T47D (cell line): ENCODE measurements around the gene HLF.
A peak's percentile ranks its signal among the peaks of the same experiment; 100 is the strongest.
"Not testable (repeated sequence)": the region's sequence is repeated elsewhere in the genome, so short reads cannot be mapped to it uniquely, and the experiment has no call there.

Experiments used
- DNase-seq, 2 experiments: peaks; one replicate each; pipeline versions ENCODE4 v3.0.0 to v3.0.0-alpha.2; 2011 to 2012; ENCODE audit warnings: low read depth in 1 of 2, low spot score in 1 of 2
- JUND ChIP-seq: IDR thresholded peaks from 2 replicates; pipeline ENCODE4 v1.6.1; 2012; ENCODE audit warnings: low read depth
- in situ Hi-C: cut with HindIII; loops from 2 replicates; pipeline ENCODE4 v1.10.0; 2016; ENCODE audit warnings: low sequenced_read_pairs, low pct_unique_long_range_greater_than_20kb

HLF gene

GRCh38 chr17:55327225-55328088 is 62.7 kb downstream of the HLF start:
- in situ Hi-C loops = no loop called here
- no peak for TF ChIP-seq JUND
- DNase-seq = peak in 1 of 2 experiments; percentile 35

- in situ Hi-C loops, DNase-seq: not testable (repeated sequence)
These were observed 63.8 kb downstream of the HLF start for GRCh38 chr17:55328514-55328913.

GRCh38 chr17:55330344-55330933 is 65.7 kb downstream of the HLF start:
- no peak for TF ChIP-seq JUND
- no peak for DNase-seq
- in situ Hi-C loops = no loop called here

GRCh38 chr17:55332296-55333041 is 67.7 kb downstream of the HLF start:
- TF ChIP-seq JUND = no peak
- in situ Hi-C loops = no loop called here
- DNase-seq = no peak

- TF ChIP-seq JUND = no peak
- no peak for DNase-seq
- in situ Hi-C loops = no loop called here
These were observed 69.5 kb downstream of the HLF start for GRCh38 chr17:55334285-55334684.

GRCh38 chr17:55334881-55335540 is 70.3 kb downstream of the HLF start:
- no peak for DNase-seq
- no peak for TF ChIP-seq JUND
- in situ Hi-C loops = no loop called here

GRCh38 chr17:55335625-55336024 is 70.9 kb downstream of the HLF start:
- no peak for DNase-seq
- in situ Hi-C loops = no loop called here

GRCh38 chr17:55336426-55336825 is 71.7 kb downstream of the HLF start:
- DNase-seq = no peak
- in situ Hi-C loops = no loop called here
- no peak for TF ChIP-seq JUND

More at GRCh38 chr17:55335625-55336024, 70.9 kb downstream of the HLF start:
- TF ChIP-seq JUND = no peak

- no peak for TF ChIP-seq JUND
- in situ Hi-C loops = no loop called here
These were observed 75.4 kb downstream of the HLF start for GRCh38 chr17:55340176-55340575.

GRCh38 chr17:55340686-55341085 is 75.9 kb downstream of the HLF start:
- no peak for DNase-seq
- TF ChIP-seq JUND = no peak
- in situ Hi-C loops = no loop called here

More at GRCh38 chr17:55340176-55340575, 75.4 kb downstream of the HLF start:
- no peak for DNase-seq

GRCh38 chr17:55341432-55341831 is 76.7 kb downstream of the HLF start:
- DNase-seq = no peak

GRCh38 chr17:55342800-55343585 is 78.2 kb downstream of the HLF start:
- in situ Hi-C loops = no loop called here
- no peak for TF ChIP-seq JUND
- DNase-seq = no peak

More at GRCh38 chr17:55341432-55341831, 76.7 kb downstream of the HLF start:
- no peak for TF ChIP-seq JUND
- in situ Hi-C loops = no loop called here
